ENCODE measurements around the gene ZFP1. TPM values are rescaled to one million over a fixed set of nuclear protein-coding genes. Genes with fewer than 3 reads are reported as not detected.

Gene ZFP1
- total and polyA plus RNA-seq, 9 of the 15 experiments (the other 6 are each of a cell fraction or from before 2014, with no cell fraction given) = 2.6 to 14.7 (median 11.6) TPM

- no peak for FAIRE-seq
- CTCF ChIA-PET (ENCODE audit: low intra/inter-chr PET ratio) = no interaction called here
These were observed 39.3 kb upstream of the ZFP1 start for GRCh38 chr16:75108792-75109731.

More at GRCh38 chr16:75108792-75109731, 39.3 kb upstream of the ZFP1 start:
- DNase-seq (ENCODE audit: extremely low read depth in 1 of 4, low spot score in 3 of 4) (no peak), ATAC-seq (no peak)
- Histone ChIP-seq H3K9ac (ENCODE audit: insufficient read depth in 1 of 2, low read depth in 2 of 2, low read length in 2 of 2) (peak overlapping the region in 1 of 2 experiments; percentile 68; a peak in 2 of 4 replicates), H3K4me1 (replicated peaks in 1 of 2; ENCODE audit: control insufficient read depth in 2 of 2, insufficient read depth in 2 of 2, low read length in 2 of 2) (peaks cover 11 to 56% of the 10 kb centered on the region in 2 experiments; a peak in 4 of 5 replicates), H4K20me1 (replicated peaks; ENCODE audit: control insufficient read depth, insufficient read depth, low read length) (no peaks in the 10 kb centered on the region), H3K4me2 (ENCODE audit: insufficient read depth, low read length) (no peak overlapping the region), H3K79me2 (ENCODE audit: control insufficient read depth, insufficient read depth, low read length) (no peaks in the 10 kb centered on the region), H3K27ac (ENCODE audit: extremely low read depth, low read depth, low read length) (no peak overlapping the region), H3K9me3 (replicated peaks; ENCODE audit: control insufficient read depth, insufficient read depth, low read depth, low read length) (no peaks in the 10 kb centered on the region), H3K4me3 (no peak overlapping the region), H3K36me3 (ENCODE audit: control insufficient read depth, insufficient read depth, low read length) (peaks cover 21% of the 10 kb centered on the region; the same call in 2 of the 3 replicates), H2AFZ (ENCODE audit: low read depth, low read length) (no peak overlapping the region), H3K27me3 (ENCODE audit: control insufficient read depth in 2 of 2, insufficient read depth in 2 of 2, low read length in 2 of 2) (no peaks in the 10 kb centered on the region), H3K9me1 (ENCODE audit: control insufficient read depth, insufficient read depth, low read length) (peaks cover 3% of the 10 kb centered on the region)
- in situ Hi-C loops (cut with MboI) = loop anchor here (5.0 kb wide), 1 partner anchor 117 kb away; no protein-coding TSS in a partner anchor
- TF ChIP-seq SRSF1 (IDR thresholded peaks at IDR 0.05; ENCODE audit: low read depth, low read length) (no peak), ZNF311 (CRISPR knock-in tag; IDR thresholded peaks at IDR 0.05) (no peak), SMARCA4 (IDR thresholded peaks at IDR 0.05) (no peak), MIER1 (IDR thresholded peaks at IDR 0.05; ENCODE audit: low read depth) (no peak), NFE2 (IDR thresholded peaks at IDR 0.05; ENCODE audit: low read depth) (0 out of 2 replicates have a peak, but pooled peaks have one; percentile 19), ZFP1 (CRISPR knock-in tag; IDR thresholded peaks at IDR 0.05) (no peak), RBM22 (IDR thresholded peaks at IDR 0.05; ENCODE audit: low read depth, low read length, poor library complexity, severe bottlenecking) (peak; percentile 75), POLR2G (IDR thresholded peaks at IDR 0.05; ENCODE audit: low read depth, low read length) (peak; percentile 46; the same call in 1 of the 2 replicates), MYNN (IDR thresholded peaks at IDR 0.05) (0 out of 2 replicates have a peak, but pooled peaks have one; percentile 14), MYNN (CRISPR knock-in tag; IDR thresholded peaks at IDR 0.05) (no peak)
- TF ChIP-seq, protein P1, sequence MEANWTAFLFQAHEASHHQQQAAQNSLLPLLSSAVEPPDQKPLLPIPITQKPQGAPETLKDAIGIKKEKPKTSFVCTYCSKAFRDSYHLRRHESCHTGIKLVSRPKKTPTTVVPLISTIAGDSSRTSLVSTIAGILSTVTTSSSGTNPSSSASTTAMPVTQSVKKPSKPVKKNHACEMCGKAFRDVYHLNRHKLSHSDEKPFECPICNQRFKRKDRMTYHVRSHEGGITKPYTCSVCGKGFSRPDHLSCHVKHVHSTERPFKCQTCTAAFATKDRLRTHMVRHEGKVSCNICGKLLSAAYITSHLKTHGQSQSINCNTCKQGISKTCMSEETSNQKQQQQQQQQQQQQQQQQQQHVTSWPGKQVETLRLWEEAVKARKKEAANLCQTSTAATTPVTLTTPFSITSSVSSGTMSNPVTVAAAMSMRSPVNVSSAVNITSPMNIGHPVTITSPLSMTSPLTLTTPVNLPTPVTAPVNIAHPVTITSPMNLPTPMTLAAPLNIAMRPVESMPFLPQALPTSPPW (CRISPR knock-in tag; IDR thresholded peaks at IDR 0.05) = peak; percentile 64; the same call in 1 of the 2 replicates
- no TSS peak for BruUV-seq (replicated peaks)
- 77% methylated on average over 25 of the region's 27 CpGs for WGBS (ENCODE audit: insufficient coverage, low coverage, missing lambda C conversion rate)
- POLR2A ChIA-PET = interaction anchor here (1.1 to 2.1 kb wide), 2 partner anchors 8 to 18 kb away, joined by 4 to 7 read pairs; partner anchors contain the start of gene LDHD
- intact Hi-C loops (cut with micrococcal nuclease) = no loop called here

Measured in K562 (cell line).